Measurements from ENCODE around the gene CCDC141. TPM values are rescaled to one million over a fixed set of nuclear protein-coding genes. Genes with fewer than 3 reads are reported as not detected.

Gene CCDC141
- total RNA-seq, 1 donor from 2014 or later = not detected

DNA sequence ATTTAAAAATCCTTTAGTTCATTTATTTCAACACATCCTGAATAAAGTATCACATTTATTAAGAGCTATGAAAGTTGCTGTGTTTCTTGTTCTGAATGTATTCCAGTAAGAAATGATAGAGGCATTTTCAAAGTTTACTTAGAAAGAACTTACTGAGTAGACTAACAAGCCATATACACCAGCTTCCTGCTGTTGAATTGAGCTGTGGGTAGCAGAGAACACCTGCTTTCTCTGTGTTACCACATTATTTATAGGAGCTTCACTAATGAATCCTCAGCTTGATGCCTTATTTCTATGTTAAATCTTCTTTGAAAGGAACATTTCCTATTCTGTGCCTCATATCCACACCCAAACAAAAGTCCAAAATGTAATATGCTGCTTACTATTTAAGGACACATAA lies 115.4 kb downstream of the CCDC141 start:
- Histone ChIP-seq H3K4me3 (ENCODE audit: low read depth, low read length) (no peak overlapping the region), H3K27me3 (ENCODE audit: control insufficient read depth, insufficient read depth, low read length) (no peaks in the 10 kb centered on the region), H3K36me3 (ENCODE audit: control insufficient read depth, insufficient read depth, low read length) (no peaks in the 10 kb centered on the region)
- TF ChIP-seq, protein P1, sequence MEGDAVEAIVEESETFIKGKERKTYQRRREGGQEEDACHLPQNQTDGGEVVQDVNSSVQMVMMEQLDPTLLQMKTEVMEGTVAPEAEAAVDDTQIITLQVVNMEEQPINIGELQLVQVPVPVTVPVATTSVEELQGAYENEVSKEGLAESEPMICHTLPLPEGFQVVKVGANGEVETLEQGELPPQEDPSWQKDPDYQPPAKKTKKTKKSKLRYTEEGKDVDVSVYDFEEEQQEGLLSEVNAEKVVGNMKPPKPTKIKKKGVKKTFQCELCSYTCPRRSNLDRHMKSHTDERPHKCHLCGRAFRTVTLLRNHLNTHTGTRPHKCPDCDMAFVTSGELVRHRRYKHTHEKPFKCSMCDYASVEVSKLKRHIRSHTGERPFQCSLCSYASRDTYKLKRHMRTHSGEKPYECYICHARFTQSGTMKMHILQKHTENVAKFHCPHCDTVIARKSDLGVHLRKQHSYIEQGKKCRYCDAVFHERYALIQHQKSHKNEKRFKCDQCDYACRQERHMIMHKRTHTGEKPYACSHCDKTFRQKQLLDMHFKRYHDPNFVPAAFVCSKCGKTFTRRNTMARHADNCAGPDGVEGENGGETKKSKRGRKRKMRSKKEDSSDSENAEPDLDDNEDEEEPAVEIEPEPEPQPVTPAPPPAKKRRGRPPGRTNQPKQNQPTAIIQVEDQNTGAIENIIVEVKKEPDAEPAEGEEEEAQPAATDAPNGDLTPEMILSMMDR (IDR thresholded peaks at IDR 0.05; ENCODE audit: insufficient read depth, low read length, poor library complexity, severe bottlenecking) = no peak
- DNase-seq (ENCODE audit: low read depth) = no peak

DNA sequence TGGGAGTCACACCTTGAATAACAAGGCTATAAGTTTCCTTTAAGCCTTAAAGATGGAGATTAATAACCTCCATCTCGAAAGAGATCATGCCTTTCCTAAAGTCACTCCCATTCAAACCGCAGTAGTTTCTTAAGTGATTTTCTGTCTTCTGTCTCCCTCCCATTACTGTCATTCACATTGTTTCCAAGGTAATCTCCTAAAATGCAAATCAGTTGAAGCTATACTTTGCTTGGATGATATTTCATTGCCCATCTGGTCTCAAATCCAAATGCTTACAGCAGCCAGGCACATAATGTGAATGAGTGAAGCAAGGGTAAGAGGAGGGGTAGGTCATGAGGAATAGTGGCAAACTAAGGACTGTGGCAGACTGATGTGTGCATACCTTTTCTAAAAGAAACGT lies 116.4 kb downstream of the CCDC141 start:
- no peak overlapping the region for H3K4me3 ChIP-seq (ENCODE audit: low read depth, low read length)
- TF ChIP-seq, protein P1 (IDR thresholded peaks at IDR 0.05; ENCODE audit: insufficient read depth, low read length, poor library complexity, severe bottlenecking) = no peak
- H3K36me3 ChIP-seq (ENCODE audit: control insufficient read depth, insufficient read depth, low read length) = no peaks in the 10 kb centered on the region
- DNase-seq (ENCODE audit: low read depth) = no peak
- no peaks in the 10 kb centered on the region for H3K27me3 ChIP-seq (ENCODE audit: control insufficient read depth, insufficient read depth, low read length)

DNA sequence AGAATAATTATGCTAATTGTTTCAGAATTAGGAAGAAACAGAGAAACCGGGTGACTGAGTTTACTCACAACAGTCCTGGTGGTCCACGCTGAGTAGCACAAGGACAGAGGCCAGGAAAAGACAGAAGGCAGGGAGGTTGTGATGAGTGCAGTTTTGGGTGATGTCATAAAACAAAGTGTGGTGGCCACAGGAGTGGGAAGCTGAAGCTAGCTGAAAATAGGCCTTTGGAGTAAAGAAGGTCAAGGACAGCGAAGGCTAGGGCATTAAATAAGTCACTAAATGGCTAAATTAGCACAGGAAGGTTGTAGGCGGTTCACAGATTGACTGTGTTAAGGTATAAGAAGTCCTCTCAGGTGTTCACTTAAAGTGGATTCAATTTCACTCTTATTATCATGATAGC lies 121.9 kb downstream of the CCDC141 start:
- TF ChIP-seq, protein P1 (IDR thresholded peaks at IDR 0.05; ENCODE audit: insufficient read depth, low read length, poor library complexity, severe bottlenecking) = no peak
- Histone ChIP-seq H3K27me3 (ENCODE audit: control insufficient read depth, insufficient read depth, low read length) (no peaks in the 10 kb centered on the region), H3K4me3 (ENCODE audit: low read depth, low read length) (no peak overlapping the region), H3K36me3 (ENCODE audit: control insufficient read depth, insufficient read depth, low read length) (no peaks in the 10 kb centered on the region)
- no peak for DNase-seq (ENCODE audit: low read depth)

DNA sequence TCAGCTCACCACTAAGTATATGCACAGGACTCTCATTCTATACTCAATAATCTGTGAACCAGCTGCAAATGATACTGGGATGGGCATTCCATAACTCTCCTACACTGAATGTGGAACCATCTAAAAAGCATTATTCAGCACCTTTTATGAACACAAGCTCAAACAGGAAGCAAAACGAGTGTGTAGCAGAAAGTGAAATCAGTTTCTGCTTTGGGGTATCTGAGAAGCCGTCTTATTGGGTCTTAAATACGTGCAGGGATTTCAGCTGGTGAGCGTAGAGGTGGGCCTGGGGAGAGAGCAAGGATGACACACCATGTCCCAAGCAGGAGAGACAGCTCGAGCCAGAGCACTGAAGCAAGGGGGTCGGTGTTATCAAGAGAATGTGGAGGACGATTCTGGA lies 122.8 kb downstream of the CCDC141 start:
- no peaks in the 10 kb centered on the region for H3K36me3 ChIP-seq (ENCODE audit: control insufficient read depth, insufficient read depth, low read length)
- no peak for DNase-seq (ENCODE audit: low read depth)
- no peaks in the 10 kb centered on the region for H3K27me3 ChIP-seq (ENCODE audit: control insufficient read depth, insufficient read depth, low read length)
- no peak overlapping the region for H3K4me3 ChIP-seq (ENCODE audit: low read depth, low read length)
- TF ChIP-seq, protein P1 (IDR thresholded peaks at IDR 0.05; ENCODE audit: insufficient read depth, low read length, poor library complexity, severe bottlenecking) = no peak

DNA sequence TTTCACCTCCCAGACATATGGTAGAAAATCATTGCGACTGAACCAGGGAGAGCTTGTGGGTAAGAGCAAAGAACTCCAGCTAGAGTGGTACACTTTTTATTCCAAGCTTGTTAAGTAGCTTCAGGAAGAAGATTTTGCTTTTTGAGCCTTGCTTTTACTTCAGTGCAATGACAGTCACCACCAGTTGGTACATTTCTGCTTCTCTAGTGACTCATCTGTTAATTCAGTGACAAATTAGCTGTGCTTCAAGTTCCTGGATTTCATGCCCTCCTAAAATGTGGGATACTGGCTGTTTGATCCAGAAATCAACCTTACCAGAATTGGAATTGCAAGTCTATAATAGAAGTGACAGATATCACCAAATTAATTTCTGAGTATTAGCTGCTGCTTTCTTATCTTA lies 125.1 kb downstream of the CCDC141 start:
- TF ChIP-seq, protein P1 (IDR thresholded peaks at IDR 0.05; ENCODE audit: insufficient read depth, low read length, poor library complexity, severe bottlenecking) = no peak
- H3K4me3 ChIP-seq (ENCODE audit: low read depth, low read length) = no peak overlapping the region
- no peaks in the 10 kb centered on the region for H3K27me3 ChIP-seq (ENCODE audit: control insufficient read depth, insufficient read depth, low read length)
- H3K36me3 ChIP-seq (ENCODE audit: control insufficient read depth, insufficient read depth, low read length) = no peaks in the 10 kb centered on the region
- DNase-seq (ENCODE audit: low read depth) = no peak

DNA sequence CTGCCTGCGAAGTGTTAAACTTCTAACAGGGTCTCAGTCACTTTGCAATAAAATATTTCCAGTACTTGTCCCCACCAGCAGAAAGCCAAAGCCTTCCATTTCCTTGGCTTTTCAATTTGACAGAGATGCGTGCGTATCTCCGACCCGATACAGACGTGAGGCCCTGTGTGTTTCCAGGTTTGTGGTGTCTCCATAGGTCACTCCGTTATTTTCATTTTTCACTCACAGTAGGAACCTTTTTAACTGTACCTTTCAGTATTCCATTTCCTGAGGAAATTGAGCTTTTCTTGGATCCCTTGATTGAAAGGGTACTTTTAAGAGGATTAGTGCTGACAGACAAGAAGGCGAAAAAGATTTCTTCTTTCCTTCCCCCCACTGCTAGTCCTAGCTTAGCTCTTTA lies 126.4 kb downstream of the CCDC141 start:
- TF ChIP-seq, protein P1 (IDR thresholded peaks at IDR 0.05; ENCODE audit: insufficient read depth, low read length, poor library complexity, severe bottlenecking) = no peak
- no peak for DNase-seq (ENCODE audit: low read depth)
- Histone ChIP-seq H3K27me3 (ENCODE audit: control insufficient read depth, insufficient read depth, low read length) (no peaks in the 10 kb centered on the region), H3K4me3 (ENCODE audit: low read depth, low read length) (no peak overlapping the region), H3K36me3 (ENCODE audit: control insufficient read depth, insufficient read depth, low read length) (no peaks in the 10 kb centered on the region)

Data from kidney epithelial cell (primary cell).